GM23338 (cell line): ENCODE results near the gene SEC23A. TPM values are rescaled to one million over a fixed set of nuclear protein-coding genes. Genes with fewer than 3 reads are reported as not detected.

Experiments used
- ATAC-seq: fragments of 200-7000 bp; cut with Tn5 transposase; 3 replicates; pipeline ENCODE4 v1.9.1; 2020
- DNase-seq: peaks from one replicate; pipeline ENCODE4 v3.0.0-alpha.2; 2015; ENCODE audit warnings: low spot score
- H2AFZ ChIP-seq: fragments of 200-600 bp; sonication (generic); 2 replicates; pipeline ENCODE4 v1.8.0; 2016; ENCODE audit warnings: antibody characterized with exemption, mild to moderate bottlenecking, moderate library complexity
- H3F3A ChIP-seq: fragments of 200-600 bp; sonication (generic); replicated peaks from 2 replicates; pipeline ENCODE4 v1.8.0; 2017; ENCODE audit warnings: antibody characterized with exemption, mixed run types, low read depth
- H3K27ac ChIP-seq: fragments of 200-600 bp; sonication (generic); 2 replicates; pipeline ENCODE4 v1.6.1; 2016; ENCODE audit warnings: low read depth
- H3K27me3 ChIP-seq: fragments of 200-600 bp; sonication (generic); 2 replicates; pipeline ENCODE4 v1.8.0; 2016; ENCODE audit warnings: mild to moderate bottlenecking, mixed run types, moderate library complexity; ENCODE audit not compliant: insufficient read depth
- H3K36me3 ChIP-seq: fragments of 200-600 bp; sonication (generic); 2 replicates; pipeline ENCODE4 v1.8.0; 2016; ENCODE audit warnings: mild to moderate bottlenecking; ENCODE audit not compliant: insufficient read depth
- H3K4me1 ChIP-seq: fragments of 200-600 bp; sonication (generic); 2 replicates; pipeline ENCODE4 v1.8.0; 2016; ENCODE audit warnings: mild to moderate bottlenecking, moderate library complexity; ENCODE audit not compliant: insufficient read depth
- H3K4me2 ChIP-seq: fragments of 200-600 bp; sonication (generic); 2 replicates; pipeline ENCODE4 v1.7.1; 2017; ENCODE audit warnings: mixed run types
- H3K4me3 ChIP-seq: fragments of 200-600 bp; sonication (generic); 2 replicates; pipeline ENCODE4 v1.6.1; 2016; ENCODE audit warnings: mixed run types
- H3K79me2 ChIP-seq: fragments of 200-600 bp; sonication (generic); replicated peaks from 2 replicates; pipeline ENCODE4 v1.8.0; 2017; ENCODE audit warnings: mild to moderate bottlenecking; ENCODE audit not compliant: insufficient read depth
- H3K9me2 ChIP-seq: fragments of 200-600 bp; sonication (generic); 2 replicates; pipeline ENCODE4 v1.8.0; 2017; ENCODE audit not compliant: insufficient read depth
- H4K20me1 ChIP-seq: fragments of 200-600 bp; sonication (generic); replicated peaks from 2 replicates; pipeline ENCODE4 v1.8.0; 2017; ENCODE audit warnings: mild to moderate bottlenecking; ENCODE audit not compliant: insufficient read depth
- H3K27ac Mint-ChIP-seq: 2 replicates; pipeline ENCODE4 v1.8.0; 2020; ENCODE audit warnings: inconsistent platforms, mild to moderate bottlenecking, moderate library complexity, mixed read lengths
- H3K27me3 Mint-ChIP-seq: 3 replicates; pipeline ENCODE4 v1.8.0; 2022; ENCODE audit warnings: low read depth, mild to moderate bottlenecking, moderate library complexity, mixed read lengths, inconsistent platforms; ENCODE audit not compliant: insufficient read depth, poor library complexity
- H3K36me3 Mint-ChIP-seq: 3 replicates; pipeline ENCODE4 v1.8.0; 2021; ENCODE audit warnings: low read depth, mild to moderate bottlenecking, inconsistent platforms, moderate library complexity, mixed read lengths
- H3K4me1 Mint-ChIP-seq: 3 replicates; pipeline ENCODE4 v1.8.0; 2020; ENCODE audit warnings: mild to moderate bottlenecking, inconsistent platforms, mixed read lengths
- H3K4me3 Mint-ChIP-seq: 3 replicates; pipeline ENCODE4 v1.8.0; 2021; ENCODE audit warnings: moderate library complexity, mild to moderate bottlenecking, inconsistent platforms, mixed read lengths
- H3K9me3 Mint-ChIP-seq: 3 replicates; pipeline ENCODE4 v1.8.0; 2020; ENCODE audit warnings: moderate library complexity, mild to moderate bottlenecking, inconsistent platforms, mixed read lengths
- CTCF ChIP-seq, 2 experiments: fragments of 200-600 bp in 1 of 2; sonication (generic) in 1 of 2; conservative IDR thresholded peaks; 2 replicates each; pipeline versions ENCODE4 v1.5.1 to v1.6.1; 2016 to 2017; ENCODE audit warnings: antibody characterized with exemption in 2 of 2, low read depth in 2 of 2, mild to moderate bottlenecking in 2 of 2, moderate library complexity in 1 of 2
- ETS1 ChIP-seq: IDR thresholded peaks from 2 replicates; pipeline ENCODE4 v1.6.1; 2016; ENCODE audit warnings: antibody characterized with exemption
- EZH2 ChIP-seq: fragments of 200-600 bp; sonication (generic); IDR thresholded peaks from one replicate; pipeline ENCODE4 v1.8.0; 2017; ENCODE audit warnings: antibody characterized with exemption, mild to moderate bottlenecking, low read depth; ENCODE audit not compliant: unreplicated experiment
- EZH2phosphoT487 ChIP-seq: fragments of 200-600 bp; sonication (generic); IDR thresholded peaks from one replicate; pipeline ENCODE4 v1.8.1; 2018; ENCODE audit warnings: antibody characterized with exemption; ENCODE audit not compliant: unreplicated experiment
- ZNF114 ChIP-seq: fragments of 250-450 bp; sonication (Bioruptor Pico); IDR thresholded peaks from 2 replicates; pipeline ENCODE4 v1.5.0; 2020; ENCODE audit warnings: mild to moderate bottlenecking, moderate library complexity
- ZNF462 ChIP-seq: fragments of 250-450 bp; sonication (Bioruptor Pico); IDR thresholded peaks from 2 replicates; pipeline ENCODE4 v1.5.0; 2020; ENCODE audit warnings: mild to moderate bottlenecking, moderate library complexity
- polyA plus RNA-seq: library from polyadenylated mRNA; unstranded; fragments of >200 nt; fragmentation: Nextera tagmentation; extraction: Ambion mirVana; gene quantifications from 2 replicates; pipeline ENCODE4 v1.2.1, GENCODE V29; 2016
- total RNA-seq: library from RNA; depleted of rRNA; stranded (reverse); fragments of >200 nt; shearing (Covaris generic); gene quantifications from 2 replicates; pipeline ENCODE4 v1.2.3, GENCODE V29; 2014

The SEC23A gene
- total and polyA plus RNA-seq, 2 experiments from 2014 or later = 22.7 to 89.9 TPM

GRCh38 chr14:39030209-39030608 is 72.8 kb downstream of the SEC23A start (continued):
- TF ChIP-seq ZNF462 (CRISPR knock-in tag) (no peak), ZNF114 (CRISPR knock-in tag) (no peak), EZH2phosphoT487 (no peak), EZH2 (no peak), CTCF (conservative IDR thresholded peaks at IDR 0.05; ENCODE audit: low read depth in 2 of 2) (no peak)

GRCh38 chr14:39029789-39030188 is 73.2 kb downstream of the SEC23A start:
- Mint-ChIP-seq H3K36me3 (peaks cover 18% of the 10 kb centered on the region; the same call in 2 of the 3 replicates), H3K4me1 (no peaks in the 10 kb centered on the region; the same call in 2 of the 3 replicates), H3K27ac (peak overlapping the region; percentile 56), H3K27me3 (peaks cover 1% of the 10 kb centered on the region), H3K4me3 (no peak overlapping the region), H3K9me3 (no peaks in the 10 kb centered on the region)
- ATAC-seq (no peak), DNase-seq (no peak)
- H3K27me3 ChIP-seq = no peaks in the 10 kb centered on the region
- H2AFZ ChIP-seq = no peak overlapping the region
- peaks cover 8% of the 10 kb centered on the region; the same call in 1 of the 2 replicates for H3K36me3 ChIP-seq
- no peaks in the 10 kb centered on the region for H3K79me2 ChIP-seq
- no peaks in the 10 kb centered on the region for H3K9me2 ChIP-seq
- no peak overlapping the region for H3K27ac ChIP-seq
- no peaks in the 10 kb centered on the region for H4K20me1 ChIP-seq
- no peaks in the 10 kb centered on the region for H3K4me1 ChIP-seq
- H3K4me3 ChIP-seq = no peak overlapping the region
- no peak overlapping the region for H3K4me2 ChIP-seq
- no peaks in the 10 kb centered on the region for H3F3A ChIP-seq
- no peak for TF ChIP-seq ZNF462 (CRISPR knock-in tag)
- no peak for TF ChIP-seq EZH2
- no peak for TF ChIP-seq ETS1
